ENCODE measurements around the gene MRPL54. TPM values are rescaled to one million over a fixed set of nuclear protein-coding genes. Genes with fewer than 3 reads are reported as not detected.

Gene MRPL54
- polyA plus RNA-seq, 2 of the 4 experiments (the other 2 are of a cell fraction): 30.8 to 47.5 TPM

DNA sequence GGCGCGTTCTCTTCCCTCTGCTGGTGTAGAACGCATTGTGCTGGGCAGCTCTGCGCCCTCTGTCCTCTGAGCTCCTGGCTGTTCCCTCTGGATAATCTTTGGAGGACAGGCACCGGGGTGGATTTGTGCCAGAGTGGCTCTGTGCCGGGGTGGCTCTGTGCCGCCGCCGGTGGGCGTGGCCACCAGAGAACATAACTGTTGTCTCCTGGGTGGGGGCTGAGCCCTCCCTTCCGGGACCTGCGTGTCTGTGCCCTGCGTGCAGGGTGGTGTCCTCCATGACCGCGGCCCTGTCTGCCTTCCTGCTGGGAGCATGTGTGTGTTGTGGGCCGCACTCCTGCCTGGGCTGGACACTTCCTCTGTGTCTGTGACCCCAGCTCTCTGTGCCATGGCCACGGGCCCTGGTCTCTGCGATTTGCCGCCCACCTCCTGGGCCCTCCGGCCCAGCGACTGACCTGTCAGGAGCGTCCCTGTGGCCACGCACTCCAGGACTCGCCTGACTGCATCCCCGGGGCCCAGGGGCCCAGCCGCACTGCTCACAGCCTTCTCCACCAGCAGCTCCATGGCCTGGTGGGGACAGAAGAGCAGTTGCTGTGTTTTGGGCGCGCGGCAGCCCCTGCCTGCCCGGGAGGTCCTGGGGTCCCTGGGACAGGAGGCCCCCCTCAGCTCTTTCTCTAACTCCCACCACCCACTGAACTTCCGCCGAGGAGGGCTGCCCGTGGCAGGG is 46.1 kb downstream of the MRPL54 start:
- ChIA-PET POLR2A (no interaction called here), CTCF (interaction anchor here (1.3 kb wide), 2 partner anchors 12 to 160 kb away, joined by 3 read pairs; no protein-coding TSS in a partner anchor)
- TF ChIP-seq CEBPB (IDR thresholded peaks at IDR 0.05): no peak
- no peak for TF ChIP-seq FOSB (CRISPR knock-in tag; IDR thresholded peaks at IDR 0.05)
- no peak for TF ChIP-seq RCOR1 (IDR thresholded peaks at IDR 0.05; ENCODE audit: low read depth, low read length)
- TF ChIP-seq MYC (IDR thresholded peaks at IDR 0.05; ENCODE audit: borderline replicate concordance, low read length): no peak
- no peak for TF ChIP-seq RARB (CRISPR knock-in tag; IDR thresholded peaks at IDR 0.05)
- no peak for TF ChIP-seq POLR2A (IDR thresholded peaks at IDR 0.05; ENCODE audit: low read length)
- no peak for TF ChIP-seq FOXS1 (CRISPR knock-in tag; IDR thresholded peaks at IDR 0.05)
- no peak for TF ChIP-seq CBX2 (IDR thresholded peaks at IDR 0.05; ENCODE audit: borderline replicate concordance, low read depth)
- TF ChIP-seq USF2 (IDR thresholded peaks at IDR 0.05): no peak
- no peak for TF ChIP-seq JUN (IDR thresholded peaks at IDR 0.05)
- TF ChIP-seq NPAS2 (CRISPR knock-in tag; IDR thresholded peaks at IDR 0.05; ENCODE audit: borderline replicate concordance): no peak
- no peak for TF ChIP-seq ZFP36 (IDR thresholded peaks at IDR 0.05; ENCODE audit: borderline replicate concordance, partially characterized antibody)
- TF ChIP-seq HOXB13 (CRISPR knock-in tag; IDR thresholded peaks at IDR 0.05; ENCODE audit: low read depth): no peak
- TF ChIP-seq, protein P1, sequence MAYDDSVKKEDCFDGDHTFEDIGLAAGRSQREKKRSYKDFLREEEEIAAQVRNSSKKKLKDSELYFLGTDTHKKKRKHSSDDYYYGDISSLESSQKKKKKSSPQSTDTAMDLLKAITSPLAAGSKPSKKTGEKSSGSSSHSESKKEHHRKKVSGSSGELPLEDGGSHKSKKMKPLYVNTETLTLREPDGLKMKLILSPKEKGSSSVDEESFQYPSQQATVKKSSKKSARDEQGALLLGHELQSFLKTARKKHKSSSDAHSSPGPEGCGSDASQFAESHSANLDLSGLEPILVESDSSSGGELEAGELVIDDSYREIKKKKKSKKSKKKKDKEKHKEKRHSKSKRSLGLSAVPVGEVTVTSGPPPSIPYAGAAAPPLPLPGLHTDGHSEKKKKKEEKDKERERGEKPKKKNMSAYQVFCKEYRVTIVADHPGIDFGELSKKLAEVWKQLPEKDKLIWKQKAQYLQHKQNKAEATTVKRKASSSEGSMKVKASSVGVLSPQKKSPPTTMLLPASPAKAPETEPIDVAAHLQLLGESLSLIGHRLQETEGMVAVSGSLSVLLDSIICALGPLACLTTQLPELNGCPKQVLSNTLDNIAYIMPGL (CRISPR knock-in tag; IDR thresholded peaks at IDR 0.05; ENCODE audit: borderline replicate concordance): no peak
- TF ChIP-seq PHF8 (IDR thresholded peaks at IDR 0.05; ENCODE audit: borderline replicate concordance, low read depth): no peak
- no peak for TF ChIP-seq HOXB5 (CRISPR knock-in tag; IDR thresholded peaks at IDR 0.05)
- TF ChIP-seq CHD2 (IDR thresholded peaks at IDR 0.05; ENCODE audit: low read length, partially characterized antibody): no peak
- FAIRE-seq (no peak), ATAC-seq (no peak), DNase-seq (ENCODE audit: low read depth in 1 of 2, low spot score in 1 of 2) (no peak)
- Histone ChIP-seq H3K4me2 (no peak overlapping the region), H3K27ac (no peak overlapping the region), H3K4me1 (no peaks in the 10 kb centered on the region), H3K9me3 (no peaks in the 10 kb centered on the region), H3K4me3 (no peak overlapping the region)
- WGBS (ENCODE audit: missing lambda C conversion rate): 72% methylated on average over 6 of the region's 33 CpGs

GRCh38 chr19:3809881-3810707 is 47.6 kb downstream of the MRPL54 start:
- ChIA-PET POLR2A (no interaction called here), CTCF (interaction anchor here (3.6 kb wide), 1 partner anchor 12 kb away, joined by 25 read pairs; no protein-coding TSS in a partner anchor)
- DNase-seq (ENCODE audit: low read depth in 1 of 2, low spot score in 1 of 2) (no peak), FAIRE-seq (no peak), ATAC-seq (no peak)
- no peak for TF ChIP-seq CHD2 (IDR thresholded peaks at IDR 0.05; ENCODE audit: low read length, partially characterized antibody)
- TF ChIP-seq POLR2A (IDR thresholded peaks at IDR 0.05; ENCODE audit: low read length): no peak
- no peak for TF ChIP-seq ZSCAN20 (CRISPR knock-in tag; IDR thresholded peaks at IDR 0.05)
- TF ChIP-seq BHLHE40 (IDR thresholded peaks at IDR 0.05; ENCODE audit: low read depth, low read length): no peak
- TF ChIP-seq RAD21 (conservative IDR thresholded peaks at IDR 0.05 in 1 of 2, IDR thresholded peaks at IDR 0.05 in 1 of 2): no peak
- no peak for TF ChIP-seq PHF8 (IDR thresholded peaks at IDR 0.05; ENCODE audit: borderline replicate concordance, low read depth)
- TF ChIP-seq GATA3 (IDR thresholded peaks at IDR 0.05; ENCODE audit: borderline replicate concordance): no peak
- WGBS (ENCODE audit: missing lambda C conversion rate): 47% methylated on average over 5 of the region's 26 CpGs
- H3K4me1 ChIP-seq: no peaks in the 10 kb centered on the region
- H3K9me3 ChIP-seq: no peaks in the 10 kb centered on the region
- H3K27ac ChIP-seq: no peak overlapping the region
- H3K4me2 ChIP-seq: no peak overlapping the region
- no peak overlapping the region for H3K4me3 ChIP-seq

Measured in A549 (cell line).